Occipital lobe (tissue), 2 donors: ENCODE results near the gene RNASEH2C. TPM values are rescaled to one million over a fixed set of nuclear protein-coding genes. Genes with fewer than 3 reads are reported as not detected.
"Not testable (repeated sequence)": the region's sequence is repeated elsewhere in the genome, so short reads cannot be mapped to it uniquely, and the experiment has no call there.

Experiments
- DNase-seq: peaks from one replicate; lab custom pipeline; 2025; lab: John Stamatoyannopoulos, UW
- total RNA-seq: library from RNA; depleted of rRNA; stranded (reverse); fragments of >200 nt; gene quantifications from one replicate; pipeline ENCODE4 v1.2.3, GENCODE V29; 2014

Gene RNASEH2C
- 9.4 TPM for total RNA-seq

DNA sequence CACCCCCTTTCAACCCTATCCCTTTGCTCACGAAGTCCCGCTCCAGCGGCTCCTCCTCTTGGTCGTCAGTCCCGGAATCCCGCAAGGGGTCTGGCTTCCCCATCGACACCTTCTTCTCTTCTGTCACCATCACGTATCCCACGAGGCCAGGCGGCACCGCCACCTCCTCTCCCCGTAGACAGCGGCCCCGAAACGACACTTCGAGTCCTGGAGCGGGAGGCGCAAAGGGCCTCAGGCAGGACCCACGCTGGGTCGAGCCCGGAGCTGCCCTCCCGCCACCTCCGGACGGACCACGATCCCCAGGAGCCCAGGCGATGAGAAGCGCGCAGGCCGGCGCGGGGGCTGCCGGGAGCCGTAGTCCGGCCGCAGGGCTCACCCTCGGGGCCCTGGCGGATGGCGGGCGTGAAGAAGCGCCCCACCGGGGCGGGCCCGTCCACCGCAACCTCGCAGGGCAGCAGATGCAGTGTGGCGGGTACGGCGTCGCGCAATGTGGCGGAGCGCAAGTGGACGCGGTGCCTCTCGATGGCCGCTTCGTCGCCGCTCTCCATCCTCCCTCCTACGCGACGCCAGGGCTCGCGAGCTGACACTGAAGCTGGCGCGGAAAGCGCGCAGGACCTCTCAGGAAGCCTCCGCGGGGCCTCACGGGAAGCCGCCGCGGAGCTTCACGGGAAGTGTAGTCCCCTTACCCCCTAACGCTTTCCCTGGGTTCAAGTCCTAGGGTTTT is at the start of gene RNASEH2C:
Gene RNASEH2C, minus strand, starts transcription at position 588 of the 724 bp plus-strand sequence. Its CDS starts 40 bp downstream, at position 548.
- peak; percentile 77 for DNase-seq

DNA sequence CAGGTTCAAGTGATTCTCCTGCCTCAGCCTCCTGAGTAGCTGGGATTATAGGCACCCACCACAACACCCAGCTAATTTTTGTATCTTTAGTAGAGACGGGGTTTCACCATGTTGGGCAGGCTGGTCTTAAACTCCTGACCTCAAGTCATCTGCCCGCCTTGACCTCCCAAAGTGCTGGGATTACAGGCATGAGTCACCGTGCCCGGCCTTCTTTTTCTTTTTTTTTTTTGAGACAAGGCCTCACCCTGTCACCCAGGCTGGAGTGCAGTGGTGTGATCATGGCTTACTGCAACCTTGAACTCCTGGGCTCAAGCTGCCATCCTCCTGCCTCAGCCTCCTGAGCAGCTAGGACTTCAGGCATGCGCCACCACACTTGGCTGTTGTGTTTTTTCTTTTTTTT is 47.2 kb upstream of the RNASEH2C start:
- not testable (repeated sequence) for DNase-seq

DNA sequence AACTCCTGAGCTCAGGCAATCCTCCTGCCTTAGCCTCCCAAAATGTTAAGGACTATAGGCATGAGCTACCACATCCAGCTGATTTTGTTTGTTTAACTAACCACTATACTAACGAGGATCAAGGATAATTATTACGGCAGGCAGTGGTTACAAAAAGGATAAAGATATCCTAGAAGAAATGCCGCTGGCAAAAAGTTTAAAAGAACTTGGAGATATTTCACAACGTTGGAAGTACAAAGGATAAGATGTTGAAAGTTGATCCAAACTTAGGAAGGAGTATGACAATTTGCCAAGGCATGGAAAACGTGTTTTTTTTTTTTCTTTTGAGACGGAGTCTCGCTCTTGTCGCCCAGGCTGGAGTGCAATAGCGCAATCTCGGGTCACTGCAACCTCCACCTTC is 46.8 kb upstream of the RNASEH2C start:
- DNase-seq, result no peak

DNA sequence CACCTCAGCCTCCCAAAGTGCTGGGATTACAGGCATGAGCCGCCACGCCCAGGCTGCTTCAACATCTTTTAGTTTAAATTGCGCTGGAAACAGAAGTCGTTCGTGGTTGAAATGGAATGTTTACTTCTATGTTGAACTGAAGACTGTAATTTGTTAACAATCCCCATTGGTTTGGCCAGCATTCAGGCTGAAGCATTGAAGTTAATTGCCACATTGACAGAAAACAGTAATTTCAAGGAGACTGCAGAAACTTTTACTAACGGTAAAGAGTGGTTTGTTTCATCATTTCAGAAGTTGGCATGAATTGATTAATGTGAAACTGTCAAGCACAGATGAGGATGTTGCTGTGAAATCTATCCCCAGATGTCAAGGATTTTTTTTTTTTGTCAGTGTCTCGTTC is 45.9 kb upstream of the RNASEH2C start:
- DNase-seq, result no peak

DNA sequence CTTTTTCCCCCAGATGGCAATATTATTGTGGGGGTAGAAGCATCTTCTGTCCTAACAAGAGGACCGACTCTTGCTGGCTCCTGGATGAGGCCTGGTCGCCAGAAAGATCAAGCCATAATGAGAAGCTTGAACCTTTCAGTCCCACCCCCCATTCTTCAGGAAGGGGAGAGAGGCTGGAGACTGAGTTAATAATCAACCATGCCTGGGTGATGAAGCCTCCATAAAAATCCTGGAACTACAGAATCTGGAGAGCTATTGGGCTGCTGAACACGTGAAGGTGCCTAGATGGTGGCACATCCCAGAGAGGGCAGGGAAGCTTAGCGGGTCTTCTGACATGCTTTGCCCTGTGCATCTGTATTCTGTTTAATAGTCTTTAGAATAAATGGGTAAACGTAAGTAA is 43.8 kb upstream of the RNASEH2C start:
- DNase-seq, result no peak

DNA sequence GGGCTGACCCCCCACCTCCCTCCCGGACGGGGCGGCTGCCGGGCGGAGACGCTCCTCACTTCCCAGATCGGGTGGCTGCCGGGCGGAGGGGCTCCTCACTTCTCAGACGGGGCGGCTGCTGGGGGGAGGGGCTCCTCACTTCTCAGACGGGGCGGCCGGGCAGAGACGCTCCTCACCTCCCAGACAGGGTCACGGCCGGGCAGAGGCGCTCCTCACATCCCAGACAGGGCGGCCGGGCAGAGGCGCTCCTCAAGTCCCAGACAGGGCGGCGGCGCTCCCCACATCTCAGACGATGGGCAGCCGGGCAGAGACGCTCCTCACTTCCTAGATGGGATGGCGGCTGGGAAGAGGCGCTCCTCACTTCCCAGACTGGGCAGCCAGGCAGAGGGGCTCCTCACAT is 42.2 kb upstream of the RNASEH2C start:
- not testable (repeated sequence) for DNase-seq

DNA sequence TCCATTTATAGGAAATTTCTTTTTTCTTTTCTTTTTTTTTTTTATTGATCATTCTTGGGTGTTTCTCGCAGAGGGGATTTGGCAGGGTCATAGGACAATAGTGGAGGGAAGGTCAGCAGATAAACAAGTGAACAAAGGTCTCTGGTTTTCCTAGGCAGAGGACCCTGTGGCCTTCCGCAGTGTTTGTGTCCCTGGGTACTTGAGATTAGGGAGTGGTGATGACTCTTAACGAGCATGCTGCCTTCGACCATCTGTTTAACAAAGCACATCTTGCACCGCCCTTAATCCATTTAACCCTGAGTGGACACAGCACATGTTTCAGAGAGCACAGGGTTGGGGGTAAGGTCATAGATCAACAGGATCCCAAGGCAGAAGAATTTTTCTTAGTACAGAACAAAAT is 41.6 kb upstream of the RNASEH2C start:
- DNase-seq, result not testable (repeated sequence)

DNA sequence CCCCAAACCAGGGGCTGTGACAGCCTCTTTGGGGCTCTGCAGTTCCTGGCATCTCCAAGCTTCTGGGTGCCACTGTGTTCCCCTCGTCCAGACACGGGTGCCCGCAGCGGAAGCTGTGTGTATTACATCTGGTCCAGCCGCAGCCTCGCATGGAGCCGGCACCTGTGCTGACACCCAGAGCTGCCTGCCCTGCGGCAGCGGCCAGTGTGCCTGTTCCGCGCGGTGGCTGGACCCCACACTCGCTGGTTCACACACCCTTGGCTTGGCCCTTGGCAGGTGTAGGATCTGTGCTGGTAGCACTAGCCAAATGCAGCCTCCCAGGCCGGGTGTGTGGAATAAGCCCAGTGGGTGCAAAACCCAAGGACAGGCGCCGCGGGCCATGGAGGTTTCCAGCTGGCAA is 24.5 kb upstream of the RNASEH2C start:
- DNase-seq, result no peak

DNA sequence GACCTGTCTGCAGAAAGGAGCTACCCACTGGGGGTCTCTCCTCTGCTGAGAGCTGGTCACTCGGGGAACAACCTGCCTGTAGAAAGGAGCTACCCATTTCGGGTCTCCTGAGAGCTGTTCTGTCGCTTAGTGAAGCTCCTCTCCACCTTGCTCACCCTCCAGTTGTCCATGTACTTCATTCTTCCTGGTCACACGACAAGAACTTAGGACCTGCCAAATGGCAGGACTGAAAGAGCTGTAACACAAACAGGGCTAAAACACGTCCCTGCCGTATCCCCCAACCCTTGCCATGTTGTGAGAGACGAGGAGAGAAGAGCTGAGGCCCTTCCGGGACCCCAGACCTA is 24.1 kb upstream of the RNASEH2C start:
- no peak for DNase-seq

DNA sequence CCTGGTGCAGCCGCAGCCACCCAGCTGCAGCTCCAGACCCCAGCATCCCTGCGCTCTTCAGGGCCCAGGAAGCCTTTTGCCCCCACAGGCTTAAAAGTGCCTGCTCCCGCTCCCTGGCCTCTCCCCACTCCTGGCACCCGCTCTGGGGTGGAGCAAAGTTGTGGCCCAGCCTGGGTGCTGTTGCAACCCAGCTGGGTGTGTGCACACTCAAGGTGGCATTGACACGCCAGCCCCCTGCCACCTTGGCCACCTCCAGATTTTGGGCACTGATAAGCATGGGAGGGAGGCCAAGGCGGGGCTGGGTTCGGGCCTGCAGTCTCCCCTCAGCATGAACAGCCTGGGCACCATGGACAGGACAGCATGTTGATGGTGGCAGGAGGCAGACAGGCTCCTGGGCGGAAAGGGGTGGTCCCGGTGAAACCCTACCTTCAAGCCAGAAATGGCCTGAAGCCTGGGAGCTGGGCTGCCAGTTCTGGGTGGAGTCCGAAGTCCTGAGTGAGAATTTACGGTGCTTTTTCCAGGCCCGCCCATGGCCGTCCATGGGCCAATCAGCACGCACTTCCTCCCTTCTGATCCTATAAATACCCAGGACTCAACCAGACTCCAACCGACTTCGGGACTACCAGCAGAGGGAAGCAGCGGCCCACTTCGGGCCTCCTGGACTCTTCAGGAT is 23.6 kb upstream of the RNASEH2C start:
- no peak for DNase-seq

DNA sequence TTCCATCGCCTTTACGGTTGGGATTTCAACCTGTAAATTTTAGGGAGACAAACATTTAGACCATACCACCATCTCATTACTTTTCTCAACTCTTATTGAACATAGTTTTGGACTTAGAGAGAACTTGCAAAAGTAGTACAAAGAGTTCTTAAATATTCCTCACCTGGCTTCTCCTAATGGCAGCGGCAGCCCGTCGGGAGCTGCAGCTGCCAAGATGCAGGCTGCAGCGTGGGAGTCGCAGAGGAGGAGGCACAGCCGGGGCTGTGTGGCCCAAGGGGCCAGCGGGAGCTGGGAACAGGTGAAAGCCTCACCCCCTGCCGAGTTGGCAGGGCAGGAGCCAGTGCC is 23.1 kb upstream of the RNASEH2C start:
- no peak for DNase-seq

DNA sequence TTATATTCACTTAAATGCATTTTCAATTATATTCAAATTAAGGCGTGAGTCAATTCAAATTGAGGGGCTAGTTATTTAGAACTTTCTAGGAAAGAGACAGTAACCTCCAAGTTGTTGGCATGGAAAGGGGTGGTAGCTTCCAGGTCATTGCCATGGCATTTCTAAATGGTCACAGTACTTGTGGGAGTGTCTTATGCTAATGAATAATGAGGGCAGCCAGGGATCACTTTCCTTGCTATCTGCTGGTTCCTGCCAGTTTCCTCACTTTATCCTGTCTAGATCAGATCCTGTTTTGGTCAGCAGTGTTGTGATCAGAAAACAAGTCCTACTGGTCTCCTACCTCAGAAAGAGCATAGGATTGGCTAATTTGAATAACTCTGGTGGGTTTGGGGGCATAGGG is 21.8 kb upstream of the RNASEH2C start:
- DNase-seq, result no peak

DNA sequence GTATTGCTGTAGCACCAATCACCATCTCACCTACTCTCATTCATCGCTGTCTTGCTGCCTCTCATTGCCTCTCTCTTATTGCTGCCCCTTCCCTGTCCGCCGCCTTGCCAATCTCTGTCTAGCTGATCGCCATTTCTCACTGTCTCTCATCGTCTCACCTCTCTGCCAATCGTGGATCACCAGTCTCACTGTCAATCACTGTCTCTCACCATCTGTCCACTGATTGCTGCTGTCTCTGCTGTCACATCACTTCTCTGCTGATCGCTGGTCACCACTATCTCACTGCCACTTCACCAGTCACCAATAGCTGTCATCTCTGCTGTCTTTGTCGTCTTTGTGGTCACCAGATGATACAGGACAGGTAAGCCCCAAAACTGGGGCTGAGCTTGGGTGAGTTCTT is 20.6 kb upstream of the RNASEH2C start:
- DNase-seq, result no peak

DNA sequence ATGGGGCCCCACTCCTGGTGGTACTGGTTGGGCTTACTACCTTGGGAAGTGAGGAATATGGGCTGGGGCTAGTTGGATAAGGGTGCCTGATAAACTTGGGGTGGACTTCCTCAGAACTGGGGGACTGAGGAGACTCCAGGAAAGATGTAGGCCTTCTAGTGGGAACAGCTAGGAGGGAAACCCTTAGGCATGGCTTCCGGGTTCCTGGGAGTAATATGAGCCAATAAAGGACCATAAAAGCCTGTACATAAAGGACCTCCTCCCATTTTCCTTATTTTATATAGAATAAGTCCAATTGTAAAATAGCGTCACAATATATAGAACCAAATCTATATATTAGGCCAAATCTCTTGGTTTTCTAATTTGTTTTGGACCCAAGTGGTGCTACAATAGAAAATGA is 18.4 kb upstream of the RNASEH2C start:
- no peak for DNase-seq

DNA sequence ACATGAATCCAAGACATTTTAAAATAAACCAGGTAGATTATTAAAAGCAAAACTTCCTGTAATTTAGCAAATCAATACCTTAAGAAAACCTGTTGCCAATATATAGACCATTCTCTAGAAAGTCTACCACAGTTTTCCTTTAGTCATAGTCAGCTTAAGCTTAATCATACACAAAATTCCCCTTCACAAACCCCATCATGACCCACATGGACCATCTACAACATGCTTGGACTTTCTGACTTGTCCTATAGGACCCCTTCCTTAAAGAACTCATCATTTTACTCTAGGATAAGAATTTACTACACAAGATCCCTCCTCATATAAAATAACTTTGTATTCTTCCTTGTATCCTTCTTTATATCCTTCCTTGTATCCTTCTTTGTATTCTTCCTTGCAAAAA is 16.2 kb upstream of the RNASEH2C start:
- DNase-seq, result no peak

DNA sequence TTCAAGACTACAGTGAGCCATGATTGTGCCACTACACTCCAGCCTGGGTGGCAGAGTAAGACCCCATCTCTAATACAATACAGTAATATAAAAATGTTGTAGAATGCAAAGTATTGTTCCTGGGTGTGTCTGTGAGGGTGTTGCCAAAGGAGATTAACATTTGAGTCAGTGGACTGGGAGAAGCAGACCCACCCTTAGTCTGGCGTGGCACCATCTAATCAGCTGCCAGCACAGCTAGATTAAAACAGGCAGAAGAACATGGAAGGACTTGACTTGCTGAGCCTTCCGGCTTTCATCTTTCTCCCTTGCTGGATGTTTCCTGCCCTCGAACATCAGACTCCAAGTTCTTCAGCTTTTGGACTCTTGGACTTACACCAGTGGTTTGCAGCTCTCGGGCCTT is 14.5 kb upstream of the RNASEH2C start:
- not testable (repeated sequence) for DNase-seq

DNA sequence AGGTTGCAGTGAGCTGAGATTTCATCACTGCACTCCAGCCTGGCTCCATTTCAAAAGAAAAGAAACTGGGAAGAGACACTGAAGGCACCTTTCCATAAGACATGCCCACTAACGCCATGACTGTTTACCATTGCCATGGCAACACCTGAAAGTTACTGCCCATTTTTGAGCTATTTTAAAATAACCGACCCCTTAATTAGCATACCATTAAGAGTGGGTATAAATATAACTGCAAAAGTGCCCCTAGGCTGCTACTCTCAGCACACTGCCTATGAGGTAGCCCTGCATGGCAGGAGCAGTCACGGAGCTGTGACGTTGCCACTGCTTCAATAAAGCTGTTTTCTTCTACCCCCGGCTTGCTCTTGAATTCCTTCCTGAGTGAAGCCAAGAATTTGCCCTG is 9.9 kb upstream of the RNASEH2C start:
- no peak for DNase-seq

DNA sequence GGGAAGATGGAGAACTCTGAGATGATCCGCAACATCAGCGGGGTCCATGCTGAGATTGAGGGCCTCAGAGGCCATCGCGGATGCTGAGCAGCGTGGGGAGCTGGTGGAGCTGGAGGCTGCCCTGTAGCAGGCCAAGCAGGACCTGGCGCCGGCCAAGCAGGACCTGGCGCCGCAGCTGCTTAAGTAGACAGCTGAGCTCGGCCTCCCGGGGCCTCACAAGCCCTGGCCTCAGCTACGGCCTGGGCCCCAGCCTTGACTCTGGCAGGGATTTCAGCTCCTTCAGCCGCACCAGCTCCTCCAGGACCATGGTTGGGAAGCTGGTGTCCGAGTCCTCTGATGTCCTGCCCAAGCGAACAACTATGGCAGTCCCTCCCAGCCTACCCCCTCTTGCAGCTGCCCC is 7.3 kb upstream of the RNASEH2C start:
- DNase-seq, result no peak

DNA sequence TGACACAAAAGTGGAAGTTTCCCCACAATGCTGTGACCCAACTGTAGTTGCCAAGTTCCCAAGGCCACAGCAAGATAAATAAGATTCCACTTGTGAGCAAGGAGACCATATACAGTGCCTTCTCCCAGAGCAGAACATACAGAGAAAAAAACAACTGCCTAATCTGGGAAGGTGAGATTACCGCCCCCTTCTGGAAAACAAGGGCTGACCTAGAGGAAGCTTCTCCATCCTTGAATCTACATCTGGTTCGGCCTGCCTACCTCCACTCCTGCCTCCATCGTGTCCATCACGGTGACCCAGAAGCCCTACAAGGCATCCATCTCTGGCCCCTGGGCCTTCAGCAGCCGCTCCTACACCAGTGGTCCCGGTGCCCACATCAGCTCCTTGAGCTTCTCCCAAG is 6.1 kb upstream of the RNASEH2C start:
- DNase-seq, result no peak

DNA sequence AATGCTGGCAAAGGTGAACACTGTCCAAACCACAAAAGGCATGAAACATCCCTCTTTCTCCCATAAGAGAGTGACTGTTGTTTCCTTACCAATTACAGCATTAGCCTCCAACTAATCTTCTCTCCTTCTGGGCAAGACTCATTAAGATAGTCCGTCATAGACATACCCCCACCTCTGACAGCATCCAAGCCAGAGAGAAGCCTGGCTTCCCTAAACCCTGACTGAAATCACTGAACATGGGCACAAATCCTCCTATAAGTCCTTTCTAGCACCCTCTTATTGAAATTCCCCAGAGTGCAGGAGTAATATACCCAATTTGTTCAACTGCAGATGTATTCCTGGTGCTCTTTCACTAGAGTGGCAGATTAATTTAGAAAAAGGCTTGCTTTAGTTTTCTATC is 1.7 kb upstream of the RNASEH2C start:
- no peak for DNase-seq

DNA sequence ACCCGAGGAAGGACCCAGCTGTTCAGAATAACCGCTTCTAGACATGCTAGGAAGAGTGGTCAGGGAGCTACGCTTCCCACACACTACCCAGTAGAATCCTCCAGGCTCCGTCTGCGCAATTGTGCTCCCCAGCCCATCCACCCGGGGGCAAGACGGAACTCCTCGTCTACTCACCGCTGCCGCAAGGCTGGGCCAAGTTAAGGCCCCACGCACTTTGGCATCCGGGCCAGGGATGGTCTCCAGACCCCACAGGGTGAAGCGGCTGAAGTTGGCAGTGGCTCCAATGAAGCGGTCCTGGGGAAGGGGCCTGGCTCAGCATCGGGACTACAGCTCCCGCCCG is 757 bp downstream of the RNASEH2C start:
- no peak for DNase-seq

DNA sequence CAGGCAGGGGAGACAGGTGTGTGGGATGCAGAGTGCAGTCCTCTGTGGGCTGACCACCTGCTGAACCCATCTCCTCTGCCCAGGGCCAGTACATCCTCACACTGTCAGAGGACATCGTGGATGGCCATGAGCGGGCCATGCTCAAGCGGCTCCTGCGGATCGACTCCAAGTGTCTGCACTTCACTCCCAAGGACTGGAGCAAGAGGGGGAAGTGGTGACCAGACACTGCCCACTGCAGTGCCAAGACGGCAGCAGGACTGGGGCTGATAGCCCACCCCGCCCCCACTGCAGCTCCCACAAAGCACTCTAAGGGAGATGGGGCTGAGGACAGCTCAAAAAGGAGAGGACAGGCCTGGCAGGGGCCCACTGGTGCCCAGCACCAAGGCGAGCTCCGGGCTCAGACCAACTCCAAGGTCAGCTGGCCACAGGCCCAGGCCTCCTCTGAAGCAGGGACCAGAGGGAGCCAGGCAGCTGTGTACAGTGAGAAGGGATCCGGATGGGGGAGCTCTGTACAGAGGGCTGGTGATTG is 1.6 kb downstream of the RNASEH2C start:
- no peak for DNase-seq

DNA sequence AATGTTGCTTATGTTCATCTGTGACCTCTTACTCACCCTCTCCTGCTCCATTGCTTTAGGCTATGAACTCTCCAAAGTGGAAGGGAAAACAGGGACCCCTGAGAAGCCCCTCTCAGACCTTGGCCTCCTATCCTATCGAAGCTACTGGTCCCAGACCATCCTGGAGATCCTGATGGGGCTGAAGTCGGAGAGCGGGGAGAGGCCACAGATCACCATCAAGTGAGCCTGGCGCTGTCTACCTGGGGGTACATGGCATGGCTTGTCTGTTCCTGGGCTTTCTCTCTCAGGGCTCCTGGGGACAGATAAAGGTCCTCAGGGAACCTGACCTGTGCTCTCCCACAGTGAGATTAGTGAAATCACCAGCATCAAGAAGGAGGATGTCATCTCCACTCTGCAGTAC is 2.1 kb downstream of the RNASEH2C start:
- no peak for DNase-seq
